Right lobe of liver (tissue), 6 donors: ENCODE results near the gene SH3YL1. TPM values are rescaled to one million over a fixed set of nuclear protein-coding genes. Genes with fewer than 3 reads are reported as not detected.

Source experiments
- ATAC-seq, 4 donors: fragments of 200-7000 bp; cut with Tn5 transposase; one replicate each; pipeline ENCODE4 v1.9.1; 2020; ENCODE audit warnings: mild to moderate bottlenecking in 4 of 4, moderate library complexity in 4 of 4
- DNase-seq, 3 donors: peaks; one replicate each; pipeline ENCODE4 v3.0.0-alpha.2; 2020
- H3K27ac ChIP-seq, 3 donors: fragments of 200-600 bp; one replicate each; pipeline ENCODE4 v1.8.0; 2022
- H3K27me3 ChIP-seq, 2 donors: fragments of 200-600 bp; one replicate each; pipeline ENCODE4 v1.8.0; 2022
- H3K36me3 ChIP-seq, 4 donors: fragments of 200-600 bp; sonication (generic) in 1 of 4; one replicate each; pipeline versions ENCODE4 v1.5.1 to v1.8.0; 2017 to 2022; ENCODE audit warnings: control low read depth in 1 of 4
- H3K4me1 ChIP-seq, 4 donors: fragments of 200-600 bp; sonication (generic) in 1 of 4; one replicate each; pipeline versions ENCODE4 v1.5.1 to v1.8.0; 2017 to 2022; ENCODE audit warnings: control low read depth in 1 of 4
- H3K4me3 ChIP-seq, 3 donors: fragments of 200-600 bp; one replicate each; pipeline ENCODE4 v1.8.0; 2022
- H3K9me3 ChIP-seq, 4 donors: fragments of 200-600 bp; sonication (generic) in 1 of 4; one replicate each; pipeline versions ENCODE4 v1.5.1 to v1.8.0; 2017 to 2022; ENCODE audit warnings: control low read depth in 1 of 4
- CTCF ChIP-seq, 4 donors: fragments of 200-600 bp in 3 of 4; fragments of 450-650 bp in 1 of 4; IDR thresholded peaks; one replicate each; pipeline versions ENCODE4 v1.5.1 to v1.8.0; 2016 to 2022; ENCODE audit warnings: antibody characterized with exemption in 4 of 4, mild to moderate bottlenecking in 2 of 4
- POLR2A ChIP-seq: fragments of 450-650 bp; IDR thresholded peaks from one replicate; pipeline ENCODE4 v1.6.1; 2017; ENCODE audit warnings: antibody characterized with exemption, mild to moderate bottlenecking
- WGBS: methylation state at CpG from one replicate; pipeline ENCODE4 v1.1.6; 2018; ENCODE audit warnings: low coverage, low lambda C conversion rate; ENCODE audit not compliant: insufficient coverage; ENCODE audit errors: missing lambda C conversion rate; 5-methylcytosine and 5-hydroxymethylcytosine counted together
- intact Hi-C, 2 donors: fragments of 100-400 bp; cut with DNase I; formaldehyde crosslinking; loops; one replicate each; pipeline versions ENCODE4 v1.11.2 to v1.14.1; 2022
- total RNA-seq, 6 experiments: library from RNA; depleted of rRNA in 2 of 6; stranded (reverse); fragments of >200 nt in 2 of 6; fragmentation: NEBNext Ultra II Directional in 3 of 6; extraction: Animal tissue kit (Norgen Biotek cat#: 25700) in 3 of 6; gene quantifications; one replicate each; pipeline versions ENCODE4 v1.1.0 to v1.2.4, GENCODE V29; 2016 to 2023
- donor health status: DM: no; HTN: yes; CAD: no.
- donor health status: DM: no; HTN: no; CAD: no.
- donor health status: DM: no; HTN: no; CAD: no.
- donor health status: DM: no; HTN: yes; CAD: no.
- donor health status: DM: no; HTN: yes; CAD: no.

Gene SH3YL1
- total RNA-seq, 6 experiments from 2014 or later: 5.9 to 23.0 (median 8.7) TPM

GRCh38 chr2:286774-287392, 23.1 kb upstream of the SH3YL1 start:
- ATAC-seq (peak in 1 of 4 donors; percentile 31), DNase-seq (no peak)
- intact Hi-C loops: no loop called here
- peaks cover 0 to 2% (median 0%) of the 10 kb centered on the region in 4 donors for H3K36me3 ChIP-seq
- H3K9me3 ChIP-seq: no peaks in the 10 kb centered on the region
- peak overlapping the region; percentile 2 to 36 (median 30) for H3K4me3 ChIP-seq
- peaks cover 0 to 21% (median 3%) of the 10 kb centered on the region in 4 donors for H3K4me1 ChIP-seq
- no peak for TF ChIP-seq POLR2A
- no peak for TF ChIP-seq CTCF (IDR thresholded peaks at IDR 0.05)
- peaks cover 0 to 8% of the 10 kb centered on the region in 2 donors for H3K27me3 ChIP-seq
- 29% methylated on average over 19 of the region's 20 CpGs for WGBS
- H3K27ac ChIP-seq: no peak overlapping the region

GRCh38 chr2:286035-286434, 22.2 kb upstream of the SH3YL1 start:
- WGBS: 79% methylated on average over 6 of the region's 6 CpGs
- intact Hi-C loops: no loop called here
- H3K27me3 ChIP-seq: peaks cover 0 to 8% of the 10 kb centered on the region in 2 donors

GRCh38 chr2:285531-285930, 21.7 kb upstream of the SH3YL1 start:
- WGBS: 73% methylated on average over 1 of the region's 1 CpG
- H3K27ac ChIP-seq: no peak overlapping the region
- DNase-seq: no peak
- TF ChIP-seq CTCF (IDR thresholded peaks at IDR 0.05) (no peak), POLR2A (no peak)
- H3K27me3 ChIP-seq: peaks cover 0 to 8% of the 10 kb centered on the region in 2 donors
- peaks cover 0 to 8% (median 1%) of the 10 kb centered on the region in 4 donors for H3K36me3 ChIP-seq
- H3K9me3 ChIP-seq: no peaks in the 10 kb centered on the region
- intact Hi-C loops: no loop called here
- H3K4me1 ChIP-seq: peaks cover 0 to 21% (median 3%) of the 10 kb centered on the region in 4 donors
- ATAC-seq: no peak
- no peak overlapping the region for H3K4me3 ChIP-seq

More at GRCh38 chr2:286035-286434, 22.2 kb upstream of the SH3YL1 start:
- DNase-seq: no peak
- Histone ChIP-seq H3K4me3 (no peak overlapping the region), H3K9me3 (no peaks in the 10 kb centered on the region), H3K36me3 (peaks cover 0 to 8% (median 1%) of the 10 kb centered on the region in 4 donors), H3K4me1 (peaks cover 0 to 21% (median 3%) of the 10 kb centered on the region in 4 donors), H3K27ac (no peak overlapping the region)
- ATAC-seq: no peak
- TF ChIP-seq CTCF (IDR thresholded peaks at IDR 0.05) (no peak), POLR2A (no peak)

GRCh38 chr2:284896-285492, 21.2 kb upstream of the SH3YL1 start:
- ATAC-seq (no peak), DNase-seq (no peak)
- intact Hi-C loops: no loop called here
- Histone ChIP-seq H3K4me1 (peaks cover 0 to 24% (median 3%) of the 10 kb centered on the region in 4 donors), H3K27me3 (peaks cover 0 to 8% of the 10 kb centered on the region in 2 donors), H3K4me3 (no peak overlapping the region), H3K36me3 (peaks cover 0 to 8% (median 1%) of the 10 kb centered on the region in 4 donors), H3K9me3 (no peaks in the 10 kb centered on the region), H3K27ac (no peak overlapping the region)
- TF ChIP-seq CTCF (IDR thresholded peaks at IDR 0.05) (no peak), POLR2A (no peak)
- WGBS: 52% methylated on average over 12 of the region's 13 CpGs
